EH (cell line): ENCODE data around the gene ASB10.

Experiments used
- DNase-seq: peaks from one replicate; pipeline ENCODE4 v3.0.0-alpha.2; 2015; ENCODE audit warnings: low read depth

ASB10 gene

GRCh38 chr7:151186640-151187408 lies at the start of gene ASB10:
TSS of gene ASB10 (minus strand) at chr7:151187250. CDS start at chr7:151187130, 120 bp downstream.
- no peak for DNase-seq

GRCh38 chr7:151236406-151236805 lies 49.4 kb upstream of the ASB10 start:
- DNase-seq = no peak

GRCh38 chr7:151235091-151235787 lies 48.2 kb upstream of the ASB10 start:
- DNase-seq = no peak

GRCh38 chr7:151233804-151234203 lies 46.8 kb upstream of the ASB10 start:
- DNase-seq = no peak

- peak; percentile 88 for DNase-seq
Observed at GRCh38 chr7:151232917-151233701, 46.1 kb upstream of the ASB10 start.

- peak; percentile 91 for DNase-seq
Observed at GRCh38 chr7:151232091-151232916, 45.3 kb upstream of the ASB10 start, which contains the start of gene CHPF2. TSS of gene CHPF2 (plus strand) at chr7:151232483. CDS start at chr7:151234012, 1,529 bp downstream.

- DNase-seq = peak; percentile 36
Observed at GRCh38 chr7:151231080-151231479, 44.0 kb upstream of the ASB10 start.

- no peak for DNase-seq
Observed at GRCh38 chr7:151229249-151229648, 42.2 kb upstream of the ASB10 start.

- DNase-seq = no peak
Observed at GRCh38 chr7:151228024-151228866, 41.2 kb upstream of the ASB10 start.

GRCh38 chr7:151226875-151227782 lies 40.1 kb upstream of the ASB10 start, which contains the start of gene ABCF2:
TSS of gene ABCF2 (minus strand) at chr7:151227205. CDS start at chr7:151226458, 747 bp downstream.
- DNase-seq = peak; percentile 99

- DNase-seq = no peak
Observed at GRCh38 chr7:151226560-151226874, 39.5 kb upstream of the ASB10 start.

GRCh38 chr7:151225948-151226510 lies 39.0 kb upstream of the ASB10 start:
- no peak for DNase-seq

- no peak for DNase-seq
Observed at GRCh38 chr7:151223728-151224127, 36.7 kb upstream of the ASB10 start.

GRCh38 chr7:151218170-151218569 lies 31.1 kb upstream of the ASB10 start:
- no peak for DNase-seq

- no peak for DNase-seq
Observed at GRCh38 chr7:151215396-151215795, 28.3 kb upstream of the ASB10 start.

- DNase-seq = no peak
Observed at GRCh38 chr7:151213826-151214225, 26.8 kb upstream of the ASB10 start.

- DNase-seq = no peak
Observed at GRCh38 chr7:151212626-151213025, 25.6 kb upstream of the ASB10 start.

- no peak for DNase-seq
Observed at GRCh38 chr7:151211155-151211772, 24.2 kb upstream of the ASB10 start.
